Endothelial cell of umbilical vein (primary cell): Measurements from ENCODE around the gene C1R. TPM values are rescaled to one million over a fixed set of nuclear protein-coding genes. Genes with fewer than 3 reads are reported as not detected.

Source experiments
- BruUV-seq: library from RNA; stranded (reverse); fragments of 400-500 nt; replicated peaks from 2 replicates; lab custom pipeline; 2021; lab: Mats Ljungman, UMichigan
- CTCF ChIA-PET: fragments of 300-600, 350-600 bp; sonication (Branson Sonifier 250); formaldehyde crosslinking; loops from one replicate; lab custom pipeline; 2021; ENCODE audit warnings: antibody characterized with exemption, inconsistent platforms; lab: Charles Lee
- POLR2A ChIA-PET: fragments of 300-600, 350-600 bp; sonication (Branson Sonifier 250); formaldehyde crosslinking; loops from one replicate; lab custom pipeline; 2021; ENCODE audit warnings: antibody characterized with exemption, inconsistent platforms; lab: Charles Lee
- DNase-seq: peaks from one replicate; pipeline ENCODE4 v3.0.0-alpha.2; 2011; ENCODE audit warnings: low read depth, low spot score
- FAIRE-seq: peaks from 2 replicates; lab custom pipeline; 2011; peaks lifted over from hg19 to GRCh38; lab: Jason Lieb, UNC
- H2AFZ ChIP-seq: 2 replicates; pipeline ENCODE4 v1.6.0; 2012; ENCODE audit warnings: low read depth, low read length, control low read depth, inconsistent platforms
- H3K27ac ChIP-seq: 2 replicates; pipeline ENCODE4 v1.5.1; 2011; ENCODE audit warnings: low read depth, mild to moderate bottlenecking, control low read depth, low read length, moderate library complexity; ENCODE audit not compliant: insufficient read depth
- H3K27me3 ChIP-seq, 2 experiments: 2 replicates each; pipeline versions ENCODE4 v1.6.0 to v1.6.1; 2011; ENCODE audit warnings: low read length in 2 of 2, mixed read lengths in 1 of 2; ENCODE audit not compliant: control insufficient read depth in 2 of 2, insufficient read depth in 2 of 2
- H3K36me3 ChIP-seq, 2 experiments: 2 replicates in 1 of 2; 3 replicates in 1 of 2; pipeline ENCODE4 v1.5.1; 2011; ENCODE audit warnings: low read length in 2 of 2, mild to moderate bottlenecking in 1 of 2, moderate library complexity in 1 of 2; ENCODE audit not compliant: control insufficient read depth in 2 of 2, insufficient read depth in 2 of 2; ENCODE audit errors: extremely low read depth in 1 of 2
- H3K4me1 ChIP-seq: 3 replicates; pipeline ENCODE4 v1.5.1; 2011; ENCODE audit warnings: mild to moderate bottlenecking, low read length; ENCODE audit not compliant: control insufficient read depth, insufficient read depth; ENCODE audit errors: extremely low read depth
- H3K4me2 ChIP-seq: 2 replicates; pipeline ENCODE4 v1.6.1; 2011; ENCODE audit warnings: low read length, control low read depth, mixed read lengths; ENCODE audit not compliant: insufficient read depth
- H3K4me3 ChIP-seq, 3 experiments: fragments of 200-600 bp in 1 of 3; sonication (generic), shearing (Covaris generic) in 1 of 3; replicated peaks in 1 of 3; 2 replicates each; pipeline ENCODE4 v1.5.1; 2011 to 2016; ENCODE audit warnings: control low read depth in 3 of 3, low read length in 3 of 3, mild to moderate bottlenecking in 2 of 3, inconsistent platforms in 1 of 3, low read depth in 1 of 3, moderate library complexity in 1 of 3; ENCODE audit not compliant: insufficient read depth in 1 of 3
- H3K79me2 ChIP-seq: 2 replicates; pipeline ENCODE4 v1.6.0; 2012; ENCODE audit warnings: low read length, inconsistent platforms; ENCODE audit not compliant: control insufficient read depth, insufficient read depth
- H3K9ac ChIP-seq: replicated peaks from 2 replicates; pipeline ENCODE3; 2011; ENCODE audit warnings: low read length, control low read depth; ENCODE audit not compliant: insufficient read depth; ENCODE audit errors: extremely low read depth
- H3K9me1 ChIP-seq: replicated peaks from 3 replicates; pipeline ENCODE4 v1.6.0; 2011; ENCODE audit warnings: mild to moderate bottlenecking, low read length; ENCODE audit not compliant: control insufficient read depth, insufficient read depth; ENCODE audit errors: extremely low read depth
- H3K9me3 ChIP-seq: replicated peaks from 2 replicates; pipeline ENCODE4 v1.5.1; 2012; ENCODE audit warnings: low read length, inconsistent platforms; ENCODE audit not compliant: control insufficient read depth, insufficient read depth
- H4K20me1 ChIP-seq: replicated peaks from 2 replicates; pipeline ENCODE3; 2011; ENCODE audit warnings: mild to moderate bottlenecking, low read length; ENCODE audit not compliant: control insufficient read depth, insufficient read depth; ENCODE audit errors: extremely low read depth
- EZH2 ChIP-seq: IDR thresholded peaks from 2 replicates; pipeline ENCODE4 v1.6.1; 2012; ENCODE audit warnings: borderline replicate concordance, low read depth, mild to moderate bottlenecking, moderate library complexity, low read length, inconsistent platforms; ENCODE audit not compliant: severe bottlenecking
- FOS ChIP-seq: IDR thresholded peaks from 2 replicates; pipeline ENCODE4 v1.6.1; 2011; ENCODE audit warnings: mild to moderate bottlenecking, low read length, moderate library complexity, borderline replicate concordance; ENCODE audit not compliant: insufficient read depth
- GATA2 ChIP-seq: IDR thresholded peaks from 2 replicates; pipeline ENCODE4 v1.7.0; 2011; ENCODE audit warnings: low read depth, mild to moderate bottlenecking, moderate library complexity, mixed read lengths, low read length; ENCODE audit not compliant: insufficient read length, insufficient read depth
- JUN ChIP-seq: IDR thresholded peaks from 2 replicates; pipeline ENCODE4 v1.6.1; 2011; ENCODE audit warnings: borderline replicate concordance, low read depth; ENCODE audit not compliant: insufficient read length, insufficient read depth
- MYC ChIP-seq: IDR thresholded peaks from one replicate; pipeline ENCODE4 v1.6.1; 2011; ENCODE audit warnings: mild to moderate bottlenecking, low read depth, low read length
- POLR2A ChIP-seq: IDR thresholded peaks from 2 replicates; pipeline ENCODE4 v1.6.1; 2012; ENCODE audit warnings: low read depth, mild to moderate bottlenecking, control low read depth, low read length
- POLR2AphosphoS5 ChIP-seq: IDR thresholded peaks from 2 replicates; pipeline ENCODE4 v1.6.1; 2012; ENCODE audit warnings: low read depth, mild to moderate bottlenecking, control low read depth, low read length, moderate library complexity; ENCODE audit not compliant: insufficient read depth
- dilution Hi-C: fragments of 300-500 bp; cut with MboI; formaldehyde crosslinking; loops from one replicate; pipeline ENCODE4 v1.15.0; 2019; ENCODE audit warnings: low sequenced_read_pairs; ENCODE audit not compliant: extremely low pct_ligation_motif_present
- intact Hi-C: fragments of 100-400 bp; cut with micrococcal nuclease; formaldehyde crosslinking; loops from one replicate; pipeline ENCODE4 v1.10.0; 2022
- polyA plus RNA-seq, 4 experiments: library from polyadenylated mRNA; depleted of rRNA in 3 of 4; stranded (reverse) in 3 of 4; unstranded in 1 of 4; fragments of >200 nt; gene quantifications; 2 replicates each; pipeline versions ENCODE4 v1.2.1 to v1.2.3, GENCODE V29; 2011 to 2012; ENCODE audit warnings: missing spikeins in 1 of 4
- total RNA-seq: library from RNA; stranded (reverse); gene quantifications from 2 replicates; pipeline ENCODE4 v1.2.3, GENCODE V29; 2021
- TF ChIP-seq, protein P1 (sequence below), 2 donors: IDR thresholded peaks; 1 replicate in 1 of 2; 2 replicates in 1 of 2; pipeline ENCODE4 v1.5.1; 2011; ENCODE audit warnings: low read length in 2 of 2, mild to moderate bottlenecking in 2 of 2, moderate library complexity in 2 of 2, control low read depth in 1 of 2, inconsistent platforms in 1 of 2, low read depth in 1 of 2; ENCODE audit not compliant: insufficient read depth in 1 of 2; ENCODE audit errors: extremely low read depth in 1 of 2
- TF ChIP-seq, protein P2 (sequence below): IDR thresholded peaks from 2 replicates; pipeline ENCODE4 v1.6.1; 2011; ENCODE audit not compliant: insufficient read depth, insufficient read length

C1R gene
- total and polyA plus RNA-seq, 2 donors (not counting 3 experiments of a cell fraction or from before 2014, with no cell fraction given) = 3.6 to 5.8 TPM

DNA sequence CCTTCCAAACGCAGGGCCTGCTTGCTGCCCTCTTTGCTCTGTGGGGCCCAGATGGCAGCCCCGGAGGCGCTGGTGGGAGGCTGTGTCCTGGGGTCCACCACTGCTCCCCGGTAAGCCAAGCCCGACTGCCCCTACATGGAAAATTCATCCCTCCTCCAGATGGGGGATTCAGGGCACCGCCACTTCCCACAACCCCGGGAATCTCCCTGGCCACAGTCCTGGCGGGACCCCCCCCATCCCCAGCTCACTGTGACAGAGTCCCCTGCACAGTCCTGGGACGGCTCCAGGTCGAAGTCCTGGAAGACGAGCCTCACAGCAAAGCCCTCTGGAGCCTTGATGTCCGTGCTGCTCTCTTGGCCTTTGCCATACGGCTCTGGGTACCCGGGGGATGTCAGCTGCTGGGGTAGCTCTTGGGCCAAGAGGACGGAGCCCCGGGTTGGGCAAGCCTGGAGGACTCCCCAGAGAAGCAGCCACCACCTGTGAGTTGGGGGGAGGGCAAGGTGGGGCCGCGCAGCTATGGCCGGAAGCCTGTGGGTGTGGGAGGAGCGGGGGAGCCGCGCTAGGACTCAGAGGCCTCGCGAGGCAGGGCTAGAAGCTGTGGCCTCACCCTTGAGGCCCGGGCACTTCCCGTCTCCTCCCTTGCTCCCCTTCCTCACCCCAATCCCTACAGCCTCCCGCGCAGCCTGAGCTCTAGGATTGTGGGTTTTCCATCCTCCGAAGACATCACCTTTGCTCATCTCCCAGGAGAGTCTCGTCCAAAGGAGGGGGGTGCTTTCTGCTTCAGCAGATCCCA lies 16.0 kb upstream of the C1R start:
- Histone ChIP-seq H4K20me1 (no peaks in the 10 kb centered on the region), H3K4me1 (peaks cover 8% of the 10 kb centered on the region), H3K4me3 (peak overlapping the region; percentile 21 to 64 (median 39)), H2AFZ (peak overlapping the region; percentile 92), H3K9ac (peak overlapping the region; percentile 82), H3K36me3 (no peaks in the 10 kb centered on the region), H3K79me2 (no peaks in the 10 kb centered on the region), H3K27me3 (no peaks in the 10 kb centered on the region), H3K9me3 (no peaks in the 10 kb centered on the region), H3K27ac (peak overlapping the region; percentile 61), H3K9me1 (no peaks in the 10 kb centered on the region), H3K4me2 (peak overlapping the region; percentile 80)
- intact Hi-C loops (loop anchor here (2.0 to 5.0 kb wide), 4 partner anchors 15 to 236 kb away; partner anchors contain the start of genes C1R, EMG1, LPCAT3 and PHB2), dilution Hi-C loops (no loop called here)
- TSS peak; percentile 18 for BruUV-seq
- FAIRE-seq (peak; percentile 70), DNase-seq (peak; percentile 28)
- POLR2A ChIA-PET = interaction anchor here (0.9 kb wide), 1 partner anchor 165 kb away, joined by 3 read pairs; the partner anchor contains the start of genes C12orf57 and RNU7-1
- TF ChIP-seq POLR2AphosphoS5 = peak; percentile 65
- TF ChIP-seq MYC = no peak
- TF ChIP-seq POLR2A = peak; percentile 68
- CTCF ChIA-PET = interaction anchor here (0.7 to 6.5 kb wide), 16 partner anchors 9 to 239 kb away, joined by 3 to 73 read pairs (median 7); partner anchors contain the start of genes C12orf57, C1S, CLSTN3 and RNU7-1

DNA sequence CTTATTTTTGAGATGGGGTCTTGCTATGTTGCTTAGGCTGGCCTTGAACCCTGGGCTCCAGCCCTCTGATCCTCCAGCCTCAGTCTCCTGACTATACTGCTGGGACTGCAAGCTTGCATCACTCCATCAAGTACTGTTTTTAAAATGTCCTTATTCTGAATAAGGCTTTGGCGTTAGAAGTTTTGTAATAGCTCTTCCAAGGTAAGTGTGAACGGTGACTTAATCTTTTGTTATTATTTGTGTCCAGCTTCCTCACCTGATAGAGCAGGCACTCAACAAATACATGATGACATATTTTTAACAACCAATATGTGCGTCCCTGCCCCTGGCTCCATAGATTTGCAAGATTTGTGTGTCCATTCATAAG lies 15.4 kb upstream of the C1R start:
- dilution Hi-C loops = no loop called here
- H3K4me1 ChIP-seq = peaks cover 8% of the 10 kb centered on the region
- H3K4me3 ChIP-seq = no peak overlapping the region
- peak overlapping the region; percentile 92 for H2AFZ ChIP-seq
- no peaks in the 10 kb centered on the region for H4K20me1 ChIP-seq
- ChIA-PET CTCF (interaction anchor here (0.8 to 6.5 kb wide), 7 partner anchors 8 to 238 kb away, joined by 5 to 73 read pairs (median 9); partner anchors contain the start of genes C12orf57, C1S, CLSTN3 and RNU7-1), POLR2A (no interaction called here)
- no TSS peak for BruUV-seq
- peak overlapping the region; percentile 80 for H3K4me2 ChIP-seq
- no peak overlapping the region for H3K9ac ChIP-seq
- TF ChIP-seq FOS (no peak), POLR2A (no peak), POLR2AphosphoS5 (no peak), GATA2 (no peak), EZH2 (no peak), JUN (no peak), MYC (no peak)
- TF ChIP-seq, protein P1, sequence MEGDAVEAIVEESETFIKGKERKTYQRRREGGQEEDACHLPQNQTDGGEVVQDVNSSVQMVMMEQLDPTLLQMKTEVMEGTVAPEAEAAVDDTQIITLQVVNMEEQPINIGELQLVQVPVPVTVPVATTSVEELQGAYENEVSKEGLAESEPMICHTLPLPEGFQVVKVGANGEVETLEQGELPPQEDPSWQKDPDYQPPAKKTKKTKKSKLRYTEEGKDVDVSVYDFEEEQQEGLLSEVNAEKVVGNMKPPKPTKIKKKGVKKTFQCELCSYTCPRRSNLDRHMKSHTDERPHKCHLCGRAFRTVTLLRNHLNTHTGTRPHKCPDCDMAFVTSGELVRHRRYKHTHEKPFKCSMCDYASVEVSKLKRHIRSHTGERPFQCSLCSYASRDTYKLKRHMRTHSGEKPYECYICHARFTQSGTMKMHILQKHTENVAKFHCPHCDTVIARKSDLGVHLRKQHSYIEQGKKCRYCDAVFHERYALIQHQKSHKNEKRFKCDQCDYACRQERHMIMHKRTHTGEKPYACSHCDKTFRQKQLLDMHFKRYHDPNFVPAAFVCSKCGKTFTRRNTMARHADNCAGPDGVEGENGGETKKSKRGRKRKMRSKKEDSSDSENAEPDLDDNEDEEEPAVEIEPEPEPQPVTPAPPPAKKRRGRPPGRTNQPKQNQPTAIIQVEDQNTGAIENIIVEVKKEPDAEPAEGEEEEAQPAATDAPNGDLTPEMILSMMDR (IDR thresholded peaks at IDR 0.05; ENCODE audit: extremely low read depth in 1 of 2, insufficient read depth in 1 of 2, low read depth in 1 of 2, low read length in 2 of 2) = no peak
- TF ChIP-seq, protein P2, sequence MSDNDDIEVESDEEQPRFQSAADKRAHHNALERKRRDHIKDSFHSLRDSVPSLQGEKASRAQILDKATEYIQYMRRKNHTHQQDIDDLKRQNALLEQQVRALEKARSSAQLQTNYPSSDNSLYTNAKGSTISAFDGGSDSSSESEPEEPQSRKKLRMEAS = no peak
- no peaks in the 10 kb centered on the region for H3K9me1 ChIP-seq
- H3K27ac ChIP-seq = no peak overlapping the region
- no peak for DNase-seq
- H3K27me3 ChIP-seq = no peaks in the 10 kb centered on the region
- no peaks in the 10 kb centered on the region for H3K79me2 ChIP-seq
- no peak for FAIRE-seq
- intact Hi-C loops = loop anchor here (2.0 to 5.0 kb wide), 4 partner anchors 15 to 235 kb away; partner anchors contain the start of genes C1R, EMG1, LPCAT3 and PHB2
- no peaks in the 10 kb centered on the region for H3K36me3 ChIP-seq
- H3K9me3 ChIP-seq = no peaks in the 10 kb centered on the region
